ENCODE results near the gene XYLB. TPM values are rescaled to one million over a fixed set of nuclear protein-coding genes. Genes with fewer than 3 reads are reported as not detected.

XYLB gene
- total RNA-seq (2022; extraction: Qiagen RNA extraction): 2.5 to 4.3 TPM (median 4.0 TPM) in 5 replicates

GRCh38 chr3:38346587-38347410 lies at the start of gene XYLB:
Gene XYLB, plus strand, starts transcription at chr3:38346785. Its CDS starts 84 bp downstream, at chr3:38346869.

GRCh38 chr3:38453075-38453912 lies 106.7 kb downstream of the XYLB start, which contains the start of gene ACVR2B:
Gene ACVR2B, plus strand, starts transcription at chr3:38453890. Its CDS starts 433 bp downstream, at chr3:38454323.

Other genes with a start within 250 kb of the XYLB start
- gene ACAA1, start 209.7 kb upstream of the XYLB start, total RNA-seq (2022; extraction: Qiagen RNA extraction): 41.6 to 52.7 TPM (median 46.9 TPM) in 5 replicates
- gene MYD88, start 208.1 kb upstream of the XYLB start, total RNA-seq (2022; extraction: Qiagen RNA extraction): 22.1 to 25.2 TPM (median 23.1 TPM) in 5 replicates
- gene OXSR1, start 181.2 kb upstream of the XYLB start, total RNA-seq (2022; extraction: Qiagen RNA extraction): 26.3 to 37.2 TPM (median 35.1 TPM) in 5 replicates
- gene SLC22A13, start 81.0 kb upstream of the XYLB start, total RNA-seq (2022; extraction: Qiagen RNA extraction): not detected in 5 replicates
- 0.06 to 0.07 TPM (median 0.07 TPM) in 3 of 5 replicates, not detected in the others for gene SLC22A14, start 64.5 kb upstream of the XYLB start, total RNA-seq (2022; extraction: Qiagen RNA extraction)
- gene ACVR2B, start 107.1 kb downstream of the XYLB start, total RNA-seq (2022; extraction: Qiagen RNA extraction): 1.7 to 3.1 TPM (median 2.7 TPM) in 5 replicates
- gene EXOG, start 149.6 kb downstream of the XYLB start, total RNA-seq (2022; extraction: Qiagen RNA extraction): 8.5 to 13.0 TPM (median 10.5 TPM) in 5 replicates

Measured in A549 treated with Mapracorat at 1 μM for 4 hours (cell line).